ENCODE results near the gene CD63.

- no peak for TF ChIP-seq POLR2AphosphoS5 (IDR thresholded peaks at IDR 0.05)
- no peak for TF ChIP-seq POLR2A (IDR thresholded peaks at IDR 0.05)
These were observed 16.8 kb downstream of the CD63 start for GRCh38 chr12:55711786-55712553.

Data from transverse colon (tissue), 3 donors.